ENCODE results near the gene ZNF860. TPM values are rescaled to one million over a fixed set of nuclear protein-coding genes. Genes with fewer than 3 reads are reported as not detected.

The ZNF860 gene
- total RNA-seq, 1 donor from 2014 or later, result 0.29 TPM

- DNase-seq (ENCODE audit: low read depth), result peak; percentile 100
- peak overlapping the region; percentile 34 for H3K4me3 ChIP-seq (ENCODE audit: low read depth, low read length)
These were observed 12.6 kb upstream of the ZNF860 start for GRCh38 chr3:31968927-31969418.

GRCh38 chr3:31971607-31972006 lies 9.9 kb upstream of the ZNF860 start:
- DNase-seq (ENCODE audit: low read depth), result no peak
- no peak for TF ChIP-seq CTCF (conservative IDR thresholded peaks at IDR 0.05; ENCODE audit: low read depth, low read length)
- H3K4me3 ChIP-seq (ENCODE audit: low read depth, low read length), result no peak overlapping the region

More at GRCh38 chr3:31968927-31969418, 12.6 kb upstream of the ZNF860 start:
- TF ChIP-seq CTCF (conservative IDR thresholded peaks at IDR 0.05; ENCODE audit: low read depth, low read length), result no peak

- TF ChIP-seq CTCF (conservative IDR thresholded peaks at IDR 0.05; ENCODE audit: low read depth, low read length), result no peak
- H3K4me3 ChIP-seq (ENCODE audit: low read depth, low read length), result no peak overlapping the region
- DNase-seq (ENCODE audit: low read depth), result no peak
These were observed 8.5 kb upstream of the ZNF860 start for GRCh38 chr3:31973081-31973480.

- no peak for DNase-seq (ENCODE audit: low read depth)
- no peak for TF ChIP-seq CTCF (conservative IDR thresholded peaks at IDR 0.05; ENCODE audit: low read depth, low read length)
- H3K4me3 ChIP-seq (ENCODE audit: low read depth, low read length), result no peak overlapping the region
These were observed 7.7 kb upstream of the ZNF860 start for GRCh38 chr3:31973837-31974236.

GRCh38 chr3:31974471-31974870 lies 7.1 kb upstream of the ZNF860 start:
- no peak for DNase-seq (ENCODE audit: low read depth)
- no peak for TF ChIP-seq CTCF (conservative IDR thresholded peaks at IDR 0.05; ENCODE audit: low read depth, low read length)
- H3K4me3 ChIP-seq (ENCODE audit: low read depth, low read length), result no peak overlapping the region

GRCh38 chr3:31974964-31975363 lies 6.6 kb upstream of the ZNF860 start:
- no peak for DNase-seq (ENCODE audit: low read depth)
- H3K4me3 ChIP-seq (ENCODE audit: low read depth, low read length), result no peak overlapping the region
- TF ChIP-seq CTCF (conservative IDR thresholded peaks at IDR 0.05; ENCODE audit: low read depth, low read length), result no peak

- no peak for TF ChIP-seq CTCF (conservative IDR thresholded peaks at IDR 0.05; ENCODE audit: low read depth, low read length)
These were observed 5.2 kb upstream of the ZNF860 start for GRCh38 chr3:31976302-31976701.

More at GRCh38 chr3:31976302-31976701, 5.2 kb upstream of the ZNF860 start:
- no peak overlapping the region for H3K4me3 ChIP-seq (ENCODE audit: low read depth, low read length)
- no peak for DNase-seq (ENCODE audit: low read depth)
